OCI-LY7 (cell line): ENCODE measurements around the gene SMURF1.

Experiments
- EZH2phosphoT487 ChIP-seq: fragments of 200-600 bp; sonication (generic); IDR thresholded peaks from 2 replicates; pipeline ENCODE4 v1.6.1; 2018; ENCODE audit warnings: low read depth, borderline replicate concordance, mild to moderate bottlenecking, mixed run types, antibody characterized with exemption, low read length, moderate library complexity, mixed read lengths
- TF ChIP-seq, protein P1 (sequence below): fragments of 200-600 bp; sonication (generic); conservative IDR thresholded peaks from 2 replicates; pipeline ENCODE4 v1.5.1; 2014; ENCODE audit warnings: mild to moderate bottlenecking, antibody characterized with exemption, low read length, moderate library complexity, mixed read lengths

DNA sequence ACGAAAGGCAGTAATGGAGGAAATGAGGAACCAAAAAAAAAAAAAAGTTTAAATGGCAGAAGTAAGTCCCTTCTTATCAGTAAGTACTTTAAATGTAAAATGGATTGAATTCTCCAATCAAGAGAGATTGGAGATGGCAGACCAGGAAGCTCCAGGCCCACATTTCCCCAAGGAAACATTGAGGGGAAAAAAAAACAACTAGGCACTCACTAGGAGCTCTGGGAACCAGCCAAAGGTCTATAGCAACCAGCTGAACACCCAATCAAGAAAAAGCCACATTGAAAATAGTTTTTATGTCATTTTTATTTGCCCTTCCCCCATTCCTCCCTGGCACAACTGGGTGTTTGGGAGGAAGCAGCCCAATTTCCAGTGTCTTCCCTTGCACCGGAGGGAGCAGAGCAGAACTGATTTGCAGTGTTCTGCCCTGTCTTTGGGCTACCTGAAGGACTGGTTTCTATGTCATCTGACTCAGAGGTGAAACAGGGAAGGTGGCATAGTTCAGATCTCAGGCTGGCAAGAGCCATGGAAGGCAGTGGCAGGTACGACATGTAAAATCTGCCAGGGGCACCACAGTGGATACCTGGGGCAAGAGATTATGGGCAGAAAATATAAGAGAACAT lies 121.9 kb downstream of the SMURF1 start:
- TF ChIP-seq, protein P1, sequence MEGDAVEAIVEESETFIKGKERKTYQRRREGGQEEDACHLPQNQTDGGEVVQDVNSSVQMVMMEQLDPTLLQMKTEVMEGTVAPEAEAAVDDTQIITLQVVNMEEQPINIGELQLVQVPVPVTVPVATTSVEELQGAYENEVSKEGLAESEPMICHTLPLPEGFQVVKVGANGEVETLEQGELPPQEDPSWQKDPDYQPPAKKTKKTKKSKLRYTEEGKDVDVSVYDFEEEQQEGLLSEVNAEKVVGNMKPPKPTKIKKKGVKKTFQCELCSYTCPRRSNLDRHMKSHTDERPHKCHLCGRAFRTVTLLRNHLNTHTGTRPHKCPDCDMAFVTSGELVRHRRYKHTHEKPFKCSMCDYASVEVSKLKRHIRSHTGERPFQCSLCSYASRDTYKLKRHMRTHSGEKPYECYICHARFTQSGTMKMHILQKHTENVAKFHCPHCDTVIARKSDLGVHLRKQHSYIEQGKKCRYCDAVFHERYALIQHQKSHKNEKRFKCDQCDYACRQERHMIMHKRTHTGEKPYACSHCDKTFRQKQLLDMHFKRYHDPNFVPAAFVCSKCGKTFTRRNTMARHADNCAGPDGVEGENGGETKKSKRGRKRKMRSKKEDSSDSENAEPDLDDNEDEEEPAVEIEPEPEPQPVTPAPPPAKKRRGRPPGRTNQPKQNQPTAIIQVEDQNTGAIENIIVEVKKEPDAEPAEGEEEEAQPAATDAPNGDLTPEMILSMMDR, result no peak
- no peak for TF ChIP-seq EZH2phosphoT487
